ENCODE results near the gene CELF5. TPM values are rescaled to one million over a fixed set of nuclear protein-coding genes. Genes with fewer than 3 reads are reported as not detected.
"Not testable (repeated sequence)": the region's sequence is repeated elsewhere in the genome, so short reads cannot be mapped to it uniquely, and the experiment has no call there.

CELF5 gene
- total RNA-seq, 1 donor from 2014 or later, result not detected

DNA sequence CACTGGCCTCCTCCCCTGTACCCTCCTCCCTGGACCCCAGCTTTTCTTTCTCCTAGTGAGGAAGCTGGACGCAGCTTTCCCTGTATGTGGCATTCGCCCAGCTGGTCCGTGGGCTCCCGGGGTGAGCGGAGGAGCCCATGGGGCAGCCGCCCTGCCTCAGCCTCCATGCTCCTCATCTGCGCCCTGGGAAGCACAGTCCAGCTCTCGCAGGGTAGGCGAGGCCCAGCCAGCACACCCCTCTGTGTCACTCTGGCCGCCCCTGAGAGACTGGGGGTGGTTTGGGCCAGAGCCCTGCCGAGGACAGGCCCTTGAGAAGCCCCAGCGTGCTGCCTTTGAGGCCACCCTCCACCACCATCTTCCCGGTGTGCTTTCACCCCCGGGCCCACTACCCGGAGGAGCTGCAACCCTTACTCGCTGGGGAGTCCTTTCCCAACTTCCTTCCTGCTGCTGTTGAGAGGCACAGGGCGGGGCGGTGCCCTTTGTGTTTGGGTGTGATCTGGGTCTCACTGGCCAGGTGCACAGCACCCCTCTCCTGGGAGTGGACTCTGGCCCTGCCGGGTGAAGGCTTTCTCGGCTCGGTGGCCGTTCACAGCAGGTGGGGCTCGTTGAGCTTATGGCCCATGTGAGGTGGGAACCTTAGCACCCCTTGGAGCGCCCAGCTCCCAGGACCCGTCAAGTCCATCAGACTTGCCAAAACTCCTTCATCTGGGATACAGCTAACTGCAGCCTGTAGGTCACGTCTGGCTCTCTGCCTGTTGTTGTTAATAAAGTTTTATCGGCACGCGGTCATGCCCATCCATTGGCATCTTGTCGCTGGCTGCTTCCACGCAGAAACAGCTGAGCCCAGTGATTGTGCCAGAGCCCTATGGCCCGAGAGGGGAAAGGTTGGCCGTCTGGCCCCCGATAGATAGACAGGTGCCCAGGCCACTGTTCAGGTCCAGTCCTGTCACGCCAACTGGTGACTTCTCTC is 35.5 kb upstream of the CELF5 start:
- Histone ChIP-seq H3K4me1 (peaks cover 35% of the 10 kb centered on the region), H3K36me3 (peaks cover 15% of the 10 kb centered on the region), H3K27ac (peak overlapping the region; percentile 43), H3K4me3 (no peak overlapping the region), H3K27me3 (ENCODE audit: low read depth) (no peaks in the 10 kb centered on the region), H3K9me3 (no peaks in the 10 kb centered on the region)
- intact Hi-C loops (cut with DNase I), result no loop called here
- TF ChIP-seq, protein P1, sequence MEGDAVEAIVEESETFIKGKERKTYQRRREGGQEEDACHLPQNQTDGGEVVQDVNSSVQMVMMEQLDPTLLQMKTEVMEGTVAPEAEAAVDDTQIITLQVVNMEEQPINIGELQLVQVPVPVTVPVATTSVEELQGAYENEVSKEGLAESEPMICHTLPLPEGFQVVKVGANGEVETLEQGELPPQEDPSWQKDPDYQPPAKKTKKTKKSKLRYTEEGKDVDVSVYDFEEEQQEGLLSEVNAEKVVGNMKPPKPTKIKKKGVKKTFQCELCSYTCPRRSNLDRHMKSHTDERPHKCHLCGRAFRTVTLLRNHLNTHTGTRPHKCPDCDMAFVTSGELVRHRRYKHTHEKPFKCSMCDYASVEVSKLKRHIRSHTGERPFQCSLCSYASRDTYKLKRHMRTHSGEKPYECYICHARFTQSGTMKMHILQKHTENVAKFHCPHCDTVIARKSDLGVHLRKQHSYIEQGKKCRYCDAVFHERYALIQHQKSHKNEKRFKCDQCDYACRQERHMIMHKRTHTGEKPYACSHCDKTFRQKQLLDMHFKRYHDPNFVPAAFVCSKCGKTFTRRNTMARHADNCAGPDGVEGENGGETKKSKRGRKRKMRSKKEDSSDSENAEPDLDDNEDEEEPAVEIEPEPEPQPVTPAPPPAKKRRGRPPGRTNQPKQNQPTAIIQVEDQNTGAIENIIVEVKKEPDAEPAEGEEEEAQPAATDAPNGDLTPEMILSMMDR (IDR thresholded peaks at IDR 0.05), result no peak
- DNase-seq (peak; percentile 75), ATAC-seq (no peak)

DNA sequence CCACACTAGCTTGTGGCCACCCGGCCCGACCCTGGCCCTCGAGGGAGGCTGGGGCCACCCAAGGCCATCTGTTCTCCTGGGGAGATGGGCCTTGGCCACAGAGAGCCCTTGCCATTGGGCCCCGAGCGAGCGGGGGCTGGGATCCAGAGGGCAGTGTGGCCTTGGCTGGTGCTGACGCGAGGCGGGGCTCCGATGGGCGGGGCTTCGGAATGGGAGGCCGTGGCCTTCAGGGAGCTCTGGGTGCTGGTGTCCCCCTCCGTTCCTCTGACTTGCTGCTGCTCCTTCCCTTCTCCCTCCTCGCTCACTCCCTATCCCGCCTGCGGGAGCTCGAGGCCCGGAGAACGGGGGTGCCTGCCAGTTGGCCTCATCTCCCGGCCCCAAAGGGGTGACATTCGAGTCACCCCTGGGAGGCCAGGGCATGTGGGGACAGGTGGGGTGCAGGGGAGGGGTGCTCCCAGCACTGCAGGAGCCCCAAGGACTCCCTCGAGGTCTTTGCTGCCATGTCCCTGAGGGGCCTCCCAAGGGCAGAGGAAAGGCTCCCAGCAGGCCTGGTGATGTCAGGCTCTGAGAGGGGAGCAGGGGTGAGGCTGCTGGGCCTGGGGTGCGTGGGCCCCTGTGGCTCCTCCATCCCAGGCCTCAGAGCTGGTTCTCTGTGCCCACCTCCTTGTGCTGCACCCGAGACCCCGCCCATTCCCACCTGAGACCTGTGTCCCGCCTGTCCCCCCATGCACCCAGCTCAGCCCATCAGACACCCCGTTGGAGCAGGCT is 34.6 kb upstream of the CELF5 start:
- ATAC-seq (no peak), DNase-seq (no peak)
- intact Hi-C loops (cut with DNase I), result no loop called here
- Histone ChIP-seq H3K4me3 (no peak overlapping the region), H3K9me3 (no peaks in the 10 kb centered on the region), H3K36me3 (peaks cover 18% of the 10 kb centered on the region), H3K4me1 (peaks cover 29% of the 10 kb centered on the region), H3K27me3 (ENCODE audit: low read depth) (no peaks in the 10 kb centered on the region), H3K27ac (no peak overlapping the region)
- TF ChIP-seq, protein P1 (IDR thresholded peaks at IDR 0.05), result no peak

DNA sequence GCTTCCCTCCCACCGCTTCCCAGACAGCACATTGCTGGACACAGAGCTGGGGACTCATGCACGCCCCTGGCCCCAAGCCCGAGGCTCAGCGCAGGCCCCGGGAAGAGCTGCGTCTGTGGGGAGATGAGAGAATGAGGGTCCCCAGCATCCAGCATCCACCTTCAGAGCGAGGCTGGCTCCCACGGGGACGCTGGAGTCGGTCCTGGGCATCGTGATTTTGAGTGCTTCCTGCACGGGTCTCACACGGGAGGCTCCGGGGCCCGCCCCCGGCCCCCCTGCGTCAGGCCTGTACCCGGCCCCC is 34.0 kb upstream of the CELF5 start:
- Histone ChIP-seq H3K4me3 (no peak overlapping the region), H3K9me3 (no peaks in the 10 kb centered on the region), H3K4me1 (peaks cover 29% of the 10 kb centered on the region), H3K27me3 (ENCODE audit: low read depth) (no peaks in the 10 kb centered on the region), H3K36me3 (peaks cover 18% of the 10 kb centered on the region), H3K27ac (no peak overlapping the region)
- ATAC-seq (no peak), DNase-seq (no peak)
- TF ChIP-seq, protein P1 (IDR thresholded peaks at IDR 0.05), result no peak
- intact Hi-C loops (cut with DNase I), result no loop called here

DNA sequence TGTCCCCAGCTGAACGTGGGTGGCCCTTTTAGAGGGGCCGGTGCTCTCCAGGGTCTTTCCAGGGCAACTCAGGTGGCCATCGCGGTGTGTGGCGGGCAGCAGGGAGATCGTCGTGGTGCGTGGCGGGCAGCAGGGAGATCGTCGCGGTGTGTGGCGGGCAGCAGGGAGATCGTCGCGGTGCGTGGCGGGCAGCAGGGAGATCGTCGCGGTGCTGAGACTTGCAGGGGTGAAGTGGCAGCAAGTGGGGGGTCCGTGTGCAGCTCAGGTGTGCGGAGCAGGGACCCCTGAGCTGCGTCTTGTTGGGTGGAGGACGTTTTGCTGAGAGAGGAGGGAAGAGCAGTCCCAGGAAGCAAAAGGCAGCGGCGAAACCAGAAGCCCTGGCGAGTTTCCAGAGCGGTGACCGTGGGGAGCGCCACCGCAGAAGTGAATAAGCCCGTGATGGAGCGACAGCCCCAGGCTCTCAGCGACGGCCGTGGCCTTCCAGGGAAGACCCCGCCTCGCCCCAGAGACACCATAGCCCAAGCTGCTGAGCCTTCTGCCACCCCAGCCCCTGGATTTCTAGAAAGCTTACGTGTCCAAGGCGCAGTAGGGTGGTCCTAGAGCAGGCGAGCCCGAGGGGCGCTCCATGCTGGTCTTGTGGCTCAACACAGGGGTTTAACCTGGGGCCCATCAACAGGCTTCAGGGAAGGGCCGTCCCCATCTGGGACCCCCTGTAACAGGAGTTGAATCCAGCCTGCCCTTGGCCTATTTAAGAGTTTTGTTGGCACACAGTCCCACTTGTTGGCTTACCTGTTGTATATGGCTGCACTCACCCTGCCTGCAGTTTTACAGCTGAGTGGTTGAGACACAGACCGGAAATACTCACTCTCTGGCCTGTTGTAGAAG is 33.3 kb upstream of the CELF5 start:
- Histone ChIP-seq H3K27me3 (ENCODE audit: low read depth) (no peaks in the 10 kb centered on the region), H3K4me3 (no peak overlapping the region), H3K9me3 (no peaks in the 10 kb centered on the region), H3K36me3 (peaks cover 24% of the 10 kb centered on the region), H3K4me1 (peaks cover 29% of the 10 kb centered on the region), H3K27ac (no peak overlapping the region)
- intact Hi-C loops (cut with DNase I), result no loop called here
- DNase-seq (no peak), ATAC-seq (no peak)
- TF ChIP-seq, protein P1 (IDR thresholded peaks at IDR 0.05), result no peak

DNA sequence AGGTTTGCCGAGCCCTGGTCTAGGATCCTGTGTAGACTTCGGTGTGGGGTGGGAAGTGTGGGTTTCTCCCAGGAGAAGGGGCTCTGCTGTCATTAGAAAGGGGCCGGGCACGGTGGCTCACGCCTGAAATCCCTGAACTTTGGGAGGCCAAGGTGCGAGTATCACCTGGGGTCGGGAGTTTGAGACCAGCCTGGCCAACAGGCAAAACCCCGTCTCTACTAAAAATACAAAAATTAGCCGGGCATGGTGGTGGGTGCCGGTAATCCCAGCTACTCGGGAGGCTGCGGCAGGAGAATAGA is 32.7 kb upstream of the CELF5 start:
- peaks cover 25% of the 10 kb centered on the region for H3K4me1 ChIP-seq
- H3K27ac ChIP-seq; DNase-seq; intact Hi-C loops (cut with DNase I); ATAC-seq; H3K4me3 ChIP-seq; H3K27me3 ChIP-seq (ENCODE audit: low read depth); H3K9me3 ChIP-seq: not testable (repeated sequence)
- peaks cover 30% of the 10 kb centered on the region for H3K36me3 ChIP-seq
